ENCODE data around the gene SEL1L2.

The SEL1L2 gene

GRCh38 chr20:13936781-13937576, 53.4 kb downstream of the SEL1L2 start:
- H3K4me3 ChIP-seq (ENCODE audit: low read length) = no peak overlapping the region
- no peak for DNase-seq (ENCODE audit: low read depth, low spot score)

- no peak overlapping the region for H3K4me3 ChIP-seq (ENCODE audit: low read length)
- DNase-seq (ENCODE audit: low read depth, low spot score) = no peak
Measured at GRCh38 chr20:13934992-13935894, 55.2 kb downstream of the SEL1L2 start.

- no peak for DNase-seq (ENCODE audit: low read depth, low spot score)
- H3K4me3 ChIP-seq (ENCODE audit: low read length) = no peak overlapping the region
Measured at GRCh38 chr20:13930281-13930680, 60.1 kb downstream of the SEL1L2 start.

- no peak overlapping the region for H3K4me3 ChIP-seq (ENCODE audit: low read length)
- no peak for DNase-seq (ENCODE audit: low read depth, low spot score)
Measured at GRCh38 chr20:13929836-13930235, 60.6 kb downstream of the SEL1L2 start.

GRCh38 chr20:13928901-13929300, 61.5 kb downstream of the SEL1L2 start:
- H3K4me3 ChIP-seq (ENCODE audit: low read length) = no peak overlapping the region
- no peak for DNase-seq (ENCODE audit: low read depth, low spot score)

GRCh38 chr20:13927171-13927570, 63.2 kb downstream of the SEL1L2 start:
- DNase-seq (ENCODE audit: low read depth, low spot score) = no peak
- no peak overlapping the region for H3K4me3 ChIP-seq (ENCODE audit: low read length)

GRCh38 chr20:13922241-13922640, 68.2 kb downstream of the SEL1L2 start:
- H3K4me3 ChIP-seq (ENCODE audit: low read length) = no peak overlapping the region

GRCh38 chr20:13915284-13915683, 75.1 kb downstream of the SEL1L2 start:
- DNase-seq (ENCODE audit: low read depth, low spot score) = no peak
- no peak overlapping the region for H3K4me3 ChIP-seq (ENCODE audit: low read length)

More at GRCh38 chr20:13922241-13922640, 68.2 kb downstream of the SEL1L2 start:
- DNase-seq (ENCODE audit: low read depth, low spot score) = no peak

GRCh38 chr20:13913572-13913971, 76.8 kb downstream of the SEL1L2 start:
- no peak overlapping the region for H3K4me3 ChIP-seq (ENCODE audit: low read length)
- DNase-seq (ENCODE audit: low read depth, low spot score) = no peak

GRCh38 chr20:13913131-13913530, 77.3 kb downstream of the SEL1L2 start:
- no peak for DNase-seq (ENCODE audit: low read depth, low spot score)
- no peak overlapping the region for H3K4me3 ChIP-seq (ENCODE audit: low read length)

- no peak for DNase-seq (ENCODE audit: low read depth, low spot score)
- H3K4me3 ChIP-seq (ENCODE audit: low read length) = no peak overlapping the region
Measured at GRCh38 chr20:13910492-13910891, 79.9 kb downstream of the SEL1L2 start.

GRCh38 chr20:13909067-13909466, 81.3 kb downstream of the SEL1L2 start:
- DNase-seq (ENCODE audit: low read depth, low spot score) = no peak
- no peak overlapping the region for H3K4me3 ChIP-seq (ENCODE audit: low read length)

GRCh38 chr20:13904766-13905165, 85.6 kb downstream of the SEL1L2 start:
- no peak for DNase-seq (ENCODE audit: low read depth, low spot score)
- H3K4me3 ChIP-seq (ENCODE audit: low read length) = no peak overlapping the region

GRCh38 chr20:13900496-13900895, 89.9 kb downstream of the SEL1L2 start:
- no peak for DNase-seq (ENCODE audit: low read depth, low spot score)
- no peak overlapping the region for H3K4me3 ChIP-seq (ENCODE audit: low read length)

GRCh38 chr20:13898012-13898612, 92.3 kb downstream of the SEL1L2 start:
- peak; percentile 8 for DNase-seq (ENCODE audit: low read depth, low spot score)

GRCh38 chr20:13891575-13891974, 98.8 kb downstream of the SEL1L2 start:
- H3K4me3 ChIP-seq (ENCODE audit: low read length) = no peak overlapping the region
- no peak for DNase-seq (ENCODE audit: low read depth, low spot score)

More at GRCh38 chr20:13898012-13898612, 92.3 kb downstream of the SEL1L2 start:
- no peak overlapping the region for H3K4me3 ChIP-seq (ENCODE audit: low read length)

GRCh38 chr20:13884803-13885202, 105.6 kb downstream of the SEL1L2 start:
- DNase-seq (ENCODE audit: low read depth, low spot score) = no peak
- no peak overlapping the region for H3K4me3 ChIP-seq (ENCODE audit: low read length)

- no peak overlapping the region for H3K4me3 ChIP-seq (ENCODE audit: low read length)
- DNase-seq (ENCODE audit: low read depth, low spot score) = no peak
Measured at GRCh38 chr20:13883425-13883824, 107.0 kb downstream of the SEL1L2 start.

- H3K4me3 ChIP-seq (ENCODE audit: low read length) = no peak overlapping the region
- no peak for DNase-seq (ENCODE audit: low read depth, low spot score)
Measured at GRCh38 chr20:13878566-13878965, 111.8 kb downstream of the SEL1L2 start.

- DNase-seq (ENCODE audit: low read depth, low spot score) = no peak
- no peak overlapping the region for H3K4me3 ChIP-seq (ENCODE audit: low read length)
Measured at GRCh38 chr20:13877793-13878192, 112.6 kb downstream of the SEL1L2 start.

All from Jurkat, Clone E6-1 (cell line).